Liver (tissue), 9 donors: ENCODE data around the gene KLK15. TPM values are rescaled to one million over a fixed set of nuclear protein-coding genes. Genes with fewer than 3 reads are reported as not detected.

Experiments
- DNase-seq: peaks from one replicate; pipeline ENCODE4 v3.0.0-alpha.2; 2017; ENCODE audit warnings: low spot score
- H3K27ac ChIP-seq, 2 donors: one replicate each; pipeline ENCODE4 v1.7.0; 2013; ENCODE audit warnings: inconsistent platforms in 2 of 2, low read length in 2 of 2, control low read depth in 1 of 2, low read depth in 1 of 2, mild to moderate bottlenecking in 1 of 2
- H3K27me3 ChIP-seq, 4 donors: one replicate each; pipeline versions ENCODE4 v1.6.1 to v1.7.0; 2013; ENCODE audit warnings: low read length in 3 of 4, inconsistent platforms in 1 of 4, mild to moderate bottlenecking in 1 of 4, moderate library complexity in 1 of 4; ENCODE audit not compliant: control insufficient read depth in 4 of 4, insufficient read depth in 4 of 4
- H3K36me3 ChIP-seq, 4 donors: one replicate each; pipeline versions ENCODE4 v1.6.1 to v1.7.0; 2013; ENCODE audit warnings: low read length in 3 of 4, mild to moderate bottlenecking in 3 of 4, low read depth in 1 of 4, moderate library complexity in 1 of 4; ENCODE audit not compliant: control insufficient read depth in 4 of 4, insufficient read depth in 3 of 4
- H3K4me1 ChIP-seq, 4 donors: one replicate each; pipeline versions ENCODE4 v1.6.1 to v1.7.0; 2013; ENCODE audit warnings: low read length in 3 of 4, mild to moderate bottlenecking in 3 of 4, moderate library complexity in 1 of 4; ENCODE audit not compliant: control insufficient read depth in 4 of 4, insufficient read depth in 4 of 4
- H3K4me3 ChIP-seq, 3 donors: one replicate each; pipeline versions ENCODE4 v1.6.1 to v1.7.0; 2013; ENCODE audit warnings: low read length in 3 of 3, control low read depth in 1 of 3, low read depth in 1 of 3, mild to moderate bottlenecking in 1 of 3
- H3K9ac ChIP-seq, 2 donors: one replicate each; pipeline ENCODE4 v1.7.0; 2013; ENCODE audit warnings: low read length in 2 of 2, mild to moderate bottlenecking in 2 of 2, moderate library complexity in 2 of 2, control low read depth in 1 of 2, low read depth in 1 of 2
- H3K9me3 ChIP-seq, 4 donors: one replicate each; pipeline versions ENCODE4 v1.6.1 to v1.7.0; 2013; ENCODE audit warnings: low read length in 3 of 4; ENCODE audit not compliant: control insufficient read depth in 4 of 4
- ATF3 ChIP-seq: IDR thresholded peaks from 2 replicates; pipeline ENCODE4 v1.6.1; 2016; ENCODE audit warnings: antibody characterized with exemption
- CTCF ChIP-seq: fragments of 150-350 bp; IDR thresholded peaks from 2 replicates; pipeline ENCODE4 v1.5.1; 2017; ENCODE audit warnings: improper control_type of control experiment, low read depth, low read length; ENCODE audit not compliant: missing input control
- EGR1 ChIP-seq, 2 donors: IDR thresholded peaks; 2 replicates each; pipeline ENCODE4 v1.6.1; 2016 to 2018; ENCODE audit warnings: antibody characterized with exemption in 2 of 2, low read depth in 2 of 2
- FOXA2 ChIP-seq: IDR thresholded peaks from 2 replicates; pipeline ENCODE4 v1.6.1; 2016; ENCODE audit warnings: antibody characterized with exemption
- HNF4A ChIP-seq, 2 donors: conservative IDR thresholded peaks; 2 replicates each; pipeline ENCODE4 v1.6.1; 2016; ENCODE audit warnings: antibody characterized with exemption in 2 of 2, mild to moderate bottlenecking in 2 of 2
- HNF4G ChIP-seq: IDR thresholded peaks from 2 replicates; pipeline ENCODE4 v1.6.1; 2016; ENCODE audit warnings: antibody characterized with exemption
- MAX ChIP-seq: IDR thresholded peaks from 2 replicates; pipeline ENCODE4 v1.6.1; 2016; ENCODE audit warnings: antibody characterized with exemption
- NR2F2 ChIP-seq: IDR thresholded peaks from 2 replicates; pipeline ENCODE4 v1.6.1; 2016; ENCODE audit warnings: antibody characterized with exemption
- REST ChIP-seq: IDR thresholded peaks from 2 replicates; pipeline ENCODE4 v1.6.1; 2016; ENCODE audit warnings: antibody characterized with exemption, mild to moderate bottlenecking
- RXRA ChIP-seq, 2 donors: IDR thresholded peaks; 2 replicates each; pipeline ENCODE4 v1.6.1; 2017 to 2018; ENCODE audit warnings: antibody characterized with exemption in 2 of 2, mild to moderate bottlenecking in 1 of 2
- SP1 ChIP-seq: IDR thresholded peaks from 2 replicates; pipeline ENCODE4 v1.6.1; 2018; ENCODE audit warnings: antibody characterized with exemption, mild to moderate bottlenecking
- TAF1 ChIP-seq: conservative IDR thresholded peaks from 2 replicates; pipeline ENCODE4 v1.6.1; 2016; ENCODE audit warnings: antibody characterized with exemption, mild to moderate bottlenecking
- YY1 ChIP-seq: IDR thresholded peaks from 2 replicates; pipeline ENCODE4 v1.6.1; 2016; ENCODE audit warnings: antibody characterized with exemption, mild to moderate bottlenecking
- ZBTB33 ChIP-seq: IDR thresholded peaks from 2 replicates; pipeline ENCODE4 v1.6.1; 2016; ENCODE audit warnings: antibody characterized with exemption
- WGBS: extraction: QIAGEN DNeasy Blood & Tissue Kit; methylation state at CpG from one replicate; pipeline ENCODE4 v1.1.7; 2013; 5-methylcytosine and 5-hydroxymethylcytosine counted together
- polyA plus RNA-seq, 2 donors: library from polyadenylated mRNA; stranded (reverse) in 1 of 2; unstranded in 1 of 2; fragments of 200-250 nt in 1 of 2; fragments of >200 nt in 1 of 2; fragmentation: Nextera tagmentation in 1 of 2; extraction: Ambion mirVana in 1 of 2; gene quantifications; one replicate each; pipeline versions ENCODE4 v1.2.1 to v1.2.3, GENCODE V29; 2013 to 2015
- total RNA-seq, 2 donors: library from RNA; depleted of rRNA; stranded (reverse); fragments of >200 nt; gene quantifications; one replicate each; pipeline ENCODE4 v1.2.3, GENCODE V29; 2014
- donor health status: healthy.
- donor health status: healthy.
- donor health status: healthy.
- donor health status: healthy.
- donor health status: healthy.

Gene KLK15
- total and polyA plus RNA-seq, 4 donors: not detected

GRCh38 chr19:50796128-50796633 is 37.2 kb downstream of the KLK15 start (continued):
- TF ChIP-seq ZBTB33: no peak
- TF ChIP-seq EGR1 (IDR thresholded peaks at IDR 0.05; ENCODE audit: low read depth in 2 of 2): no peak
- no peak for TF ChIP-seq RXRA (IDR thresholded peaks at IDR 0.05)
- no peak for TF ChIP-seq MAX
- TF ChIP-seq FOXA2: no peak
- no peak for TF ChIP-seq ATF3

- H3K4me3 ChIP-seq: no peak overlapping the region
- H3K27ac ChIP-seq: no peak overlapping the region
- H3K9ac ChIP-seq: no peak overlapping the region
- WGBS: 90% methylated on average over 4 of the region's 4 CpGs
- no peak for TF ChIP-seq CTCF
- TF ChIP-seq ZBTB33: no peak
- TF ChIP-seq ATF3: no peak
- no peak for TF ChIP-seq HNF4G
- no peak for TF ChIP-seq TAF1
- no peak for TF ChIP-seq NR2F2
- TF ChIP-seq SP1: no peak
- H3K4me1 ChIP-seq: no peaks in the 10 kb centered on the region
- no peaks in the 10 kb centered on the region for H3K27me3 ChIP-seq
- DNase-seq: no peak
- peaks cover 6 to 33% (median 8%) of the 10 kb centered on the region in 4 donors for H3K36me3 ChIP-seq
- H3K9me3 ChIP-seq: no peaks in the 10 kb centered on the region
Observed at GRCh38 chr19:50795664-50796073, 37.7 kb downstream of the KLK15 start.

GRCh38 chr19:50794876-50795663 is 38.3 kb downstream of the KLK15 start:
- DNase-seq: no peak
- Histone ChIP-seq H3K27me3 (no peaks in the 10 kb centered on the region), H3K36me3 (peaks cover 6 to 33% (median 8%) of the 10 kb centered on the region in 4 donors), H3K27ac (no peak overlapping the region), H3K9me3 (no peaks in the 10 kb centered on the region), H3K4me1 (no peaks in the 10 kb centered on the region), H3K9ac (no peak overlapping the region), H3K4me3 (no peak overlapping the region)
- WGBS: 60% methylated on average over 18 of the region's 18 CpGs
- no peak for TF ChIP-seq CTCF
- TF ChIP-seq SP1: no peak
- TF ChIP-seq HNF4A (conservative IDR thresholded peaks at IDR 0.05): no peak
- no peak for TF ChIP-seq FOXA2
- TF ChIP-seq YY1: no peak
- no peak for TF ChIP-seq RXRA (IDR thresholded peaks at IDR 0.05)
- no peak for TF ChIP-seq NR2F2
- no peak for TF ChIP-seq REST
